C4-2B (cell line): ENCODE results near the gene KLF16.

ENCODE experiments used
- CTCF ChIP-seq: fragments of 450-650 bp; conservative IDR thresholded peaks from 2 replicates; pipeline ENCODE4 v1.5.1; 2017; ENCODE audit warnings: mild to moderate bottlenecking
- ZFX ChIP-seq: fragments of 450-650 bp; IDR thresholded peaks from 2 replicates; pipeline ENCODE4 v1.6.1; 2017

- TF ChIP-seq CTCF = no peak
- TF ChIP-seq ZFX = no peak
Measured at GRCh38 chr19:1911098-1911497, 47.7 kb upstream of the KLF16 start.
